PFSK-1 (cell line): ENCODE measurements around the gene FABP1.

ENCODE experiments used
- FOXP2 ChIP-seq: optimal IDR thresholded peaks from 2 replicates; pipeline ENCODE3; 2011; ENCODE audit warnings: borderline replicate concordance, control low read depth, inconsistent platforms; ENCODE audit not compliant: insufficient read depth; ENCODE audit errors: extremely low read length, extremely low read depth
- POLR2AphosphoS5 ChIP-seq: IDR thresholded peaks from 2 replicates; pipeline ENCODE4 v1.6.1; 2012; ENCODE audit warnings: low read depth, mild to moderate bottlenecking, control low read depth, low read length, moderate library complexity
- REST ChIP-seq, 2 experiments: IDR thresholded peaks; 2 replicates each; pipeline versions ENCODE4 v1.6.1 to v1.8.0; 2011 to 2012; ENCODE audit warnings: low read depth in 2 of 2, low read length in 2 of 2, control low read depth in 1 of 2, inconsistent platforms in 1 of 2, mild to moderate bottlenecking in 1 of 2, moderate library complexity in 1 of 2; ENCODE audit not compliant: insufficient read depth in 1 of 2
- TAF1 ChIP-seq: IDR thresholded peaks from 2 replicates; pipeline ENCODE4 v1.6.1; 2012; ENCODE audit warnings: low read length, control low read depth, borderline replicate concordance; ENCODE audit not compliant: insufficient read depth

DNA sequence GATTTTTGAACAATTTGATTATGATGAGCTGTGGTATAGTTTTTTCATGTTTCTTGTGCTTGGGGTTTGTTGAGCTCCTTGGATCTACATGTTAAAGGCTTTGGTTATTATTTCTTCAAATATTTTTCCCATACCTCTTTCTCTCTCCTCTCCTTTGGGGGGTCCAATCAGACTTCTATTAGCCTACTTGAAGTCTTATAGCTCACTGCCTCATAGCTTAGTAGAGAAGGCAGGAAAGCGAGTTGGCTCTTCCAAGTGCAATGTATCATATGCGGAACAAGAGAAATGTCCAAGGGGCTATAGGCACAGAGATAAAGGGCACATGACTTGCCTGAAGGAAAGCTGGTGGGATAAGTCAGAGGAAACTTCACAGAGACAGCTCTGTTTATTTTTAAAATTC is 14.1 kb upstream of the FABP1 start:
- TF ChIP-seq FOXP2 (no peak), POLR2AphosphoS5 (no peak), REST (IDR thresholded peaks at IDR 0.05; ENCODE audit: insufficient read depth in 1 of 2, low read depth in 2 of 2, low read length in 2 of 2) (no peak), TAF1 (no peak)
